Stimulated activated CD8-positive, alpha-beta memory T cell treated with anti-CD3 and anti-CD28 coated beads, Interleukin-7, amount 100 ng/mL, for 48 hours (primary cell): Measurements from ENCODE around the gene HYI.
"Not testable (repeated sequence)": the region's sequence is repeated elsewhere in the genome, so short reads cannot be mapped to it uniquely, and the experiment has no call there.

Source experiments
- DNase-seq, 2 donors: peaks; one replicate each; pipeline ENCODE4 v3.0.0-alpha.2; 2020; ENCODE audit warnings: low read depth in 1 of 2; ENCODE audit errors: extremely low read depth in 1 of 2

The HYI gene

DNA sequence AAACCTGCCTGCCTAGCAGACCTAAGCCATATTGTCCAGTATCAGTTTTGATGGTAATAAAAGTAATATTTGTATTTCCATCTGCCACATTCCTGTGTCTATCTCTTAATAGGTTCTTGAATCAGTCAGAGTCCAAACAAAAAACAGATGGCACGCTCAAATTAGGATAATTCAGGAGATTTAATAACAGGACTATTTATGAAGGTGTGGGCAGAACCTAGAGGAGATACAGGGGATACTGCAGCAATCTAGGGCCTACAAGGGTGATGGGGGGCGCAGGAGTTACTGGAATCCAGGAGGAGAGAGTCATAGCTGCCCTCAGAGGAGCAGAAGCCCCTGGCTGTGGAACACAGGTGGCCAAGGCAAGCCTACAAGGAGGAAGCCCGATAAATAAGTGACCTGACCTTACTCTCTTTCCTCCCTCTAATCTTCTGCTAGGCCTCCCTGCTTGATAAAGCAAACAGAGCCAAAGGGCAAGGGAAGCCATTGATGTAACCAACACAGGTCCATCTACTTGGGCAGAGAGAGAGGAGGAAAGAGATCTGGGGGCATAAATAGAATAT, 11.9 kb upstream of the HYI start:
- DNase-seq, result no peak

DNA sequence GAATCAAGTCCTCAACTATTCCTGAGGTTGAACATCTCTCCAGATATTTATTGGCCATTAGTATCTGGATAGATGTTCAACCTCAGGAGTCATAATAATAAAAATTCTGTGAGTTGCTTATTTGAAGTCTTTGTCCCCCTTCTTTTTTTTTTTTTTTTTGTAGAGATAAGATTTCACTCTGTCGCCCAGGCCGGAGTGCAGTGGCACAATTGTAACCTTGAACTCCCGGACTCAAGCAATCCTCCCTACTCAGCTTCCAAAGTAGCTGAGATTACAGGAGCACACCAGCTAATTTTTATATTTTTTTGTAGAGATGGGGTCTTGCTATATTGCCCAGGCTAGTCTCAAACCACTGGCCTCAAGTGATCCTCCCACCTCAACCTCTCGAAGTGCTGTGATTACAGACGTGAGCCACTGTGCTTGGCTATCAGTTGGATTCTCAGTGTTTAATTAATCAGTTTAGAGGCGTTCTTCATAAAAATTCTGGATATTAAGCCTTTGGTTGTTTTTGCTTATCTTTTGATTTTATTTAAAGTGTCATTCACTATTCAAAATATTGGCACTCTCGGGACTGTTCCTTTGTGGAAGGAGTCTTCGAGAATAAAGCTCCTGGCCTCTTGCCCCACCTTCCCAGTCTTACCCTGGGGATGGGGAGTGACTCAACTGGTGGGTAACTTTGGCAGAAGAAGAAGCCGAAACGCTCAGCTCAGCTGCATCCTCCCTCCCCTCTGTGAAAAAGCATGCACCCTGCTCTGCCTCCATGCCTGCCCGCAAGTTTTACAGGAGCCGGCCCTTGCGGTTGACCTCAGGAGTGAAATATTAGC, 11.2 kb upstream of the HYI start:
- DNase-seq, result no peak

DNA sequence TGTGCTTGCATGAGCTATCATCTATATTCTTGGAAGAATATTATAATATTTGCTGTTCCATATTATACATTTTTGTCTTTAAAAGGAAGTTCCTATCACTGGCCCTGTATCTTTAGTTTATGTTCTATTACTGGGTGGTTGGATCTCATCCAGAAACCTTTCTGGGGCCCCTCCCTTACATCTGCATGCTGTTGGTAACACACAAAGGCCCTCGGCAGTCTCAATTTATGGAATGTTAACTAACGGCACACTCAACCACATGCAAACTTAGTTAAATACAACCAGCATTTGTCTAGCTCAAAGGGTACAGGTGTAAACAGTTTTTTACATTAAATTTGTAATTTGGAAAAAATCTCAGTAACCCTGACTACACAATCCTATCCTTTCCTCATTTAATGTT, 9.7 kb upstream of the HYI start:
- no peak for DNase-seq

DNA sequence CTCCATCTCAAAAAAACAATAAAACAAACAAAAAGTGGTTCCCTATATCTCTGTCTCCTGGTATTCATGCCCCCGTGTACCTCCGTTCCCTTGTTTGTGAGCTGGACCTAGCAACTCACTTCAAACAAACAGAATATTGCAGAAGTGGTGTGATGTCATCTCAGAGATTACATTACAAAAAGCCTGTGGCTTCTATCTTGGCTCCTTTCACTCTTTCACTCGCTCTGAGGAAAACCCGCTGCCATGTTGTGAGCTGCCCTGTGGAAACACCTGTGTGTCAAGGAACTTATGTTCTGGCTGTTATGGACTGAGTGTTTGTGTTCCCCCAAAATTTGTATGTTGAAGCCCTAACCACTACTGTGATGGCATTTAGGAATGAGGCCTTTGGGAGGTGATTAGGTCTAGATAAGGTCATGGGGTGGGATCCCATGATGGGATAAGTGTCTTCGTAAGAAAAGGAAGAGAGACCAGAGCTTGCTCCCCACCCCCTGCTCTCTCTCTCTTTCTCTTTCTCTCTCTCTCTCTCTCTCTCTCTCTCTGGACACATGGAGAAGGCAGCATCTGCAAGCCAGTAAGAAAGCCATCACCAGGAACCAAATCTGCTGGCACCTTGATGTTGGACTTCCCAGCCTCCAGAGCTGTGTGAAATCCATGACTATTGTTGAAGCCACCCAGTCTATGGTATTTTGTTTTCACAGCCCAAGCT, 7.4 kb upstream of the HYI start:
- DNase-seq, result no peak

DNA sequence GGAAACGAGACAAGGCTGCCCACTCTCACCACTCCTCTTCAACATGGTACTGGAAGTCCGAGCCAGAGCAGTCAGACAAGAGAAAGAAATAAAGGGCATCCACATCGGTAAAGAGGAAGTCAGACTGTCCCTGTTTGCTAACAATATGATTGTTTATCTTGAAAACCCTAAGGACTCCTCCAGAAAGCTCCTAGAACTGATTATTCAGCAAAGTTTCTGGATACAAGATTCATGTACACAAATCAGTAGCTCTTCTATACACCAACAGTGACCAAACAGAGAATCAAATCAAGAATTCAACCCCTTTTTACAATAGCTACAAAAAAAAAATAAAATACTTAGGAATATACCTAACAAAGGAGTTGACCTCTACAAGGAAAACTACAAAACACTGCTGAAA, 4.6 kb upstream of the HYI start:
- not testable (repeated sequence) for DNase-seq

DNA sequence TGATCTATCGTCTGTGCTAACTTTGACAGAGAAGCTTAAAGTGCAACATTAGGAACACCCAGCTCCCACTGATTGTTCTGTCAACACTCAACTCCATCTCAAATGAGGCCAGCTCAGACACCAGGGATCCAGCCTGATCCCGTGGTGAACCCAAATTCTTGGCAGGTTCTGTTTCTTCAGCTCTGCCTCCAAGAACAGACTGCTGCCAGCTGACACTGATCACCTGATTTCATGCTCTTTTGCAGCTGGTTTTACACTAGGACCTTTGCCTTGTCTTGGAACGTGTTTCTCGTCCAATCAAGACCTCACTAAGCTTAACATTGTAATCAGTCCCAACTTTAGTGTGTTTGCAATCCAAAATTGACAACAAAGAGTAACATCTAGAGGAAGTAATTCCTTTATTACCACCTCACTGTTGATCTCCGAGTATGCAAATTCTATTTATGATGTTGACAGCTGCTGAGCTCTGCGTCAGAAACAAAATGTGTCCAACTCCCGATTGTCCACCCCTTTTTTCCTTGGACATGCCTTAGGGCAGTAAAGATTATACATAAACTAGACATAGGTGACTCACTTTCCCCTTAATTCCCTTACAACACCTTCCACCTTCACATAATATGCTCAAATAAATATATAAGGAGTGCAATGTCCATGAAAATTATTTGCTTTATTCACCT, 1.6 kb upstream of the HYI start:
- DNase-seq, result no peak

DNA sequence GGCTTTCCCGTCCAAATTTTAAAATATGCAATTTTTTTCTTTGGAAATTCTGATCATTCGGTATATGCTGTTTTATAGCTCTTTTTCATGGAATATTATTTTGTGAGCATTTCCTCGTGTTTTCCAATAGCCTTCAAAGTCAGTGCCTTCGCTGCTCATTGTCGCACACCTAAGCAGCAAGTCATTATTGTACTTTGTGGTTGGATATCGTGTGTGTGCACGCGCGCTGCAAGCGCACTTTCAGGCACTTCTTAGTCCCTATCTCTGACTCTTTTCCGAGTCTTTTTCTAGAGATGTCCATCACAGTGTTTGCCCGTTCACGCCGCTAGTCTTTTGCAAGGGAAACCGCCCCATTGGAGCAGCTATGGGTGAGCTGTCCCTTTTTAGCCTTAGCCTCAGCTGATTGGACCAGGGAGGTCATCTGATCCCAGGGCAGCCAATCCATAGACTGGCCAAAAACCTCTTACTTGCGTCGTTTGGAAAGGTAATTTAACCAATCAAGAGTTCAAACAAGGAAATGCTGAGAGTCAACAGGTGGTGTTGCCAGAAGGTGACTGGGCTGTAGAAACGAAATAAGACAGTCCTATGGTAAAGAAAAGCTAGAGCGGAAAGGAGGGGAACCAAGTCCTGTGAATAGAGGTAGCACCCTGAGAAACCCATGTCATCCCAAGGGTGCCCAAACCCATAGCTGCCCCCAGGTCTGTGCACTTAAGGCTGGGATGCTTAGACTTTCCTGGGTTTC, 710 bp upstream of the HYI start:
- DNase-seq, result peak in 1 of 2 donors; percentile 63

DNA sequence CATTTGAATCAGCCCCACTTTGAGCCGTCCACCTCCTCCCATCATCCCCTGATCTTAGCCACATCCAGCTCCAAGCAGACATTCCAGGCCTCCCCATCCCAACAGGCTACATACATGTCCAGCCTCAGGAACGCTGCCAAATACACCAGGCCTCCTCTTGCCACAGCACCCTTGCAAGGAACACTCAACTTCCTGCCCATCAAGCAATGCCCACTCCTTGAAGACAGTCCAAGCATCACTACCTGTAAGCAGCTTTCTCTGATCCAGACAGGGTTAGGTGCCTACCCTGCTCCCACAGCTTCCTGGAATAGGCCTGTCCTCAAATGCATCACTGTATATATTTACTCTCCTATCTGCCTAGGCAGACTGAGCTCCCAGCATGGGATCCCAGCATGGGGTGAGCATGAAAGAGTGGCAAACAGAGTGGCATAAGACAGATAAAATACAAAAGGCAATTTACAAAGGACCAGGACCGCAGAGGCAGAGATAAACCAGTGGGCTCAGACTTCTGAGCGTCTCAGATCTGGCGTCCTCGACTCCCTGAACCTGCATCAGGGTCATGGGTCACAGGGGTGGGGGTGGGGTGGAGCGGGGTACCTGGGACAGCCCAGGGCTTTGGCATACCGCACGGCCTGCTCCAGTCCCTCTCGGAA, 816 bp downstream of the HYI start:
- no peak for DNase-seq

DNA sequence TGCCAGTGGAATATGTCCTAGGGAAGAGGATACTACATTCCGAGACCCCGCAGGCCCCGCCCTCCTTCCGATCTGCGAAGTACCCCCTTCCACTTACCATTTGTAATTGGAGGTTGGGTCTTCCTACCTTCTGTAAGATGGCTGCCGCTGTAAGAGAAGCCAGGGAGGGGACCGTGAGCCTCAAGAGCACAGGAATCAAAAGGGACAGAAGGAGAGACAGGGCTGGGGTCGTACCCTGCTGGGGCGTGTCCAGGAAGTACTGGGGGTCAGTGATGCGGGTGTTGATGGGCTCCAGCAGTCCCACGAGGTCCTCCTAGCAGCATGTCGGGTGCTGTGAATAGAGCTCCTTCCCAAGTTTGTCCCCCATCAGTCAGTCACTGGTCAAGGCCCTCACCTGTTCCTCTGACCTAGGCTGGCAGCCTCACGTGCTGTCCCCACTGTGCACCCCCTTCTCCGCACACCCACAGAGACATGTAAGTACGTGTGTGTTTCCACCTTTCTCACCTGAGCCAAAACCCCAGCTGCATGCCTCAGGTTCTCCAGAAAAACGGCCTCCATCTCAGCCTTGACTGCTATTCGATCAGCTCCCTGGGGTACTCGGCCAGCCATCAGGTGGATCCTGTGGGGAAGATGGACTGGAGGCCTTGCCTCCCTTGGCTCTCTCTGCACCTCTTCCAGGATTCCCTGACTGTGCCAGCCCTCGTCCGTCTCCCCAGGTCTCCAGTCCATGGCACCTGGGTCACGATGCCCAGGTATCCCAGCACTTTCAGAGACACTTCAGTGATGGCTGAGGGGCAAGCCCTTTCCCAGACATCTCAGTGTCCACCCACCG, 1.8 kb downstream of the HYI start:
- no peak for DNase-seq

DNA sequence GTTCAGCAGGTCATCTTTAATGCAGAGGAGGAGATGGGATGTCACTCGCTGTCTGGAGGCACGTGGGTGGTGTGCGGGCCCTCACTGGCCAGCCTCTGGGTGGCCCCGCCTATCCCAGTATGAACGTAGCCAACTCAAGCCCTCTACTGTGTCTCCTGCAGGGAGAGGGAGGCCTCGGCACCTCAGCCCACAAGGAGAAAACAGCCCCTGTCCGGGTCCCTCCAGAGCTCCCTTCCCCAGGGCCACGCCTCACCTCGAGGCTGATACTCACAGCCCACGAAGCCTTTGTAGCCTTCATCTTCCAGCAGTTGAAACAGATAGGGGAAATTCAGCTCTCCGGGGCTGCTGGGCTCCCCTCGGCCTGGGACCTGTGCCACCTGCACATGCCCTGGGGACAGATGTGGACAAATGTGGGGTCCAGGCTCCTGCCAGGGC, 2.6 kb downstream of the HYI start:
- DNase-seq, result no peak

DNA sequence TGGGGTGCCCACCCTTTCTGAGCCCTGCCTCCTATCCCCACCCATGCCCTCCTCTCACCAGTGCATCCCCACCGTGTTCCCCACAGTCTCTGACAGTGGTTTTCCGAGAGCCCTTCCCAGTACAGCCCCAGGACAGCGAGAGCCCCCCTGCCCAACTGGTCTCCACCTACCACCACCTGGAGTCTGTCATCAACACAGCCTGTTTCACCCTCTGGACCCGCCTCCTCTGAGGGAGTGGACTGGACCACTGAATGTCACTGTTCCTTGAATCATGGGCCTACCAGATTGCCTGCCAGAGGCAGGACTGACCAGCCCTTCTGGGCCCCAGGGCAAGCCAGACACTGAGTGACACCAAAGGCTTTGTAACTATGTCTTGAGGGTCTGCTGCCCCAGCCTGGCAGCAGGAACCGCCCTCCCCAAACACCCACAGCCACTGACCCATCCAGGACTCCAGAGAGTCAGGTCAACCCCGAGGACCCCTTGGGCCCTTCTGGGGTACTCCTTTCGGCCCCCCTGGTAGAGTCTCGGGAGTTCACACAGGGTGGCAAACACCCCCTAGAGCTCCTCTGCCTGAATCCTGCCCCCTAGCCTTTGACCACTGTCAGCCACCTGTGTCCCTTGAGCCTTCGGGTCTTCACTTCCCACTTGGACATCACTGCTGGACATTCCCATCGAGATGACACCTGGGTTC, 3.3 kb downstream of the HYI start:
- DNase-seq, result no peak

DNA sequence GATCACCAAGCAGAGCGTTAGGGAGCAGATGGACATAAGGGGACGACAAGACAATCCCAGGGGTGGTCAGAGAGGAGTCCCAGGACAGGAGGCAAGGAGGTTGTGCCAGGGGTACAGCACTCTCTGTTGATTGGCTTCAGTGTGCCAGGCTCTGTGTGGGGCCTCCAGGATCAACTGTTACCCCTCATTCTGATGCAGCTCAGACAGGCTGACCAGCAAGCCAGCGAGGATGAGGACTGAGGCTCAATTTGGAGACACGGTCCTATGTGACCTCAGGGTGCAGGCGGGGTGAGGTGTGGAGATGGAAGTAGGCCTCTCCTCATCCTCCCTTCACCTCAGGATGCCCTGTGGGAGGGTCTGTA, 4.0 kb downstream of the HYI start:
- no peak for DNase-seq

DNA sequence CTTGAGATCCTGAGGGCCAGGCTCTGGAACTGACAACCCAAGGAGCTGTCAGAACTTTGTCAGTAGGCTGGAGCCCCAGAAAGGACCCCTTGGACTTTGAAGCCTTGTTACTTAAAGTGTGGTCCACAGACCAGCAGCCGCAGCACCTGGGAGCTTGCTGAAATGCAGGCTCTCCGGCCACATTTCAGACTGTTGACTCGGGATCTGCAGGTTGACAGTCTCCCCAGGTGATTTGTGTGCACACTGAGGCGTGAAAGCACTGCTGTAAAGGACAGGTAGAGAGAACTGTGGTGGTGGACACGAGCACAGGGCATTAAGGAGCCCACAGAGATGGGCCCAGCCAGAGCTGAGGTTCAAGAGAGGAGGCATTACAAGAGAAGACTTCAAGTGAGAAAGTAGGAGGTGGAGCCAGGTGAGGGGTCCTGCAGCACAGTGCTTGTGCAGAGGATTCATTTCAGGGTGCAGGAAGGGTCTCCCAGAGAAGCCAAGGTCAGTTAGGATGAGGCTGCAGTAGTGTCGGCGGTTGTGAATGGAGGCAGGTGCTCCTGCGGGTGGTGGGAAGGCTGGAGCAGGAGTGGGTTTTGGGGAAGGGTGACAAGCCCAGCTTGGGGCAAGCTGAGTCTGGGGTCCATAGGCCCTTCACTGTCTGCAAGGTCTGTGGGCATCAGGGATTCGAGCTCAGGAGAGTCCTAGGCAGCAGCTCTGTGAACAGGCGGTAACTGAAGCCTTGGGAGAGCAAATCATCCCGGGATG, 4.6 kb downstream of the HYI start:
- DNase-seq, result no peak

DNA sequence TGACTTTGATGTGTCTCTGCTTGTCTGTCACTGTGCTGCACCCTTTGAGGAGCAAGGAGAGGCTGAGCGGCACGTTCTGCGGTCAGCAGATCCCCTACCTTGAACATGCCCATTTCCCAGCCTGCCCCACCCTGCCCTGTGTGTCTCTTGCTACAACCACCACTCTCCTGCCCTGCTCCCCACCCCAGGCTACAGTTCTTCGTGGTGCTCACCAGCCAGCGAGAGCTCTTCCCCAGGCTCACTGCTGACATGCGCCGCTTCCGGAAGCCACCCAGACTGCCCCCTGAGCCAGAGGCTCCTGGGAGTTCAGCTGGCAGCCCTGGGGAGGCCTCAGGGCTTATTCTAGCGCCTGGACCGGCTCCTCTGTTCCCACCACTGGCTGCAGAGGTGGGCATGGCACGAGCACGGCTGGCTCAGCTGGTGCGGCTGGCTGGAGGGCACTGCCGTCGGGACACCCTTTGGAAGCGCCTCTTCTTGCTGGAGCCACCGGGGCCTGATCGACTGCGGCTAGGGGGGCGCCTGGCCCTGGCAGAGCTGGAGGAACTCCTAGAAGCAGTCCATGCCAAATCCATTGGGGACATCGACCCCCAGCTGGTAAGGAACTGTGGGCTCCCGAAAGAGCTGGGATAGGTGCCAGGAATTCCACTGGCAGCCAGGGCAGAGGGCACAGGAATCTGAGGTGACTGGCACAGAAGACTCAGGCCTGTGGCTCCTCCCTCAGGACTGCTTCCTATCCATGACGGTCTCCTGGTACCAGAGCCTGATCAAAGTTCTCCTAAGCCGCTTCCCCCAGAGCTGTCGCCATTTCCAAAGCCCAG, 5.6 kb downstream of the HYI start:
- no peak for DNase-seq

DNA sequence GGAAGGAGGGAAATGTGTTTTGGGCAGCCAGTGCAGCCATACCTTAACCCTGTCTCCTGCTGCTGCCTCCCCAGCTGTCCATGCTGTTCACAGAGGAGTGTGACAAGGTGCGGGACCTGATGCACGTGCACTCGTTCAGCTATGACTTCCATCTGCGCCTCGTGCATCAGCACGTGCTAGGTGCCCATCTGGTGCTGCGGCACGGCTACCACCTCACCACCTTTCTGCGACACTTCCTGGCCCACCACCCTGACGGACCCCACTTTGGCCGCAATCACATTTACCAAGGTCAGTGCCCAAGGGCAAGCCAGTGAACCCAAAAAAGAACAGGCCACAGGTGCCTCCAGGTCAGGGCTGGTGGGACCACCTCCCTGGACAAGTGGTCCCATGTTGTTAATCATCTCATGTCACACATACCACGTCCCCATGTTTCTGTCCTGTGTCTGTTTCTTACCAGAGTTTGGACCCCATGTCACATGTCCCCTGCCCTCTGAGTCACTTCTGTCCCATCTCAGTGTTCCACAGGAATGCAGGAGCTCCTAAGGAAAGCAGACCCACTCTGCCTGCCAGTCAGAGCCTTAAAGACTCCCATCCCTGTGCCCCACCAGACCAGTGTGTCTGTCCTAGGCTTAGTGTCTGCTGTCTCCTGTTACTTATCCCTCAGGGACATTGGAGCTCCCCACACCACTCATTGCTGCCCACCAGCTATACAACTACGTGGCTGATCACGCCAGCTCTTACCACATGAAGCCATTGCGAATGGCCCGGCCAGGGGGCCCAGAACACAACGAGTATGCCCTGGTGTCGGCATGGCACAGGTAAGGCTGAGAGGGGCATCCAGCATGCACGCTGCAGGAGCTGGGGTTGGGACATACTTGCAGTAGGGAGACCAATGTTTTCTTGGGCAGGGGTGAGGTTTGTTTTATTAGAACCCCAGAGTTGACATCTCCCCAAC, 6.6 kb downstream of the HYI start:
- no peak for DNase-seq

DNA sequence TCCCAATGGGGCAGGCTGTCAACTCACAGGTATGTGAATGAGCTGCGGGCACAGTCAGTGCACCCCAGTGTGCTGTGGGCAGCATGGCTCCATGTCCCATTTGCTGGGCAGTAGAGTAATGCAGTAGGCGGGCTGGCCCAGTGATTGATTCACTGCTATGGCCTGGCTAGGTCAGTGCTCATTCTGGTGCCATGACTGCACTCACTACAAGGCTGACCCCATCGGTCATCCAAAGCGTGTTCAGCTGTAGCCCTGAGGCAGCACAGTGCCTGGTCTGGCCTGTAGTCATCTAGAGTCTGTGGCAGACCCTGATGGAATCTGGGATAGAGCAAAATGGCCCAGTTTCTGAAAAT, 7.4 kb downstream of the HYI start:
- no peak for DNase-seq
